H1 (cell line): ENCODE results near the gene KDM2A. TPM values are rescaled to one million over a fixed set of nuclear protein-coding genes. Genes with fewer than 3 reads are reported as not detected.

Experiments used
- BRCA1 ChIP-seq: IDR thresholded peaks from 2 replicates; pipeline ENCODE4 v1.6.1; 2012; ENCODE audit warnings: low read depth, low read length, improper control_type of control experiment
- CHD7 ChIP-seq: fragments of 300-600 bp; sonication (generic); IDR thresholded peaks from 2 replicates; pipeline ENCODE4 v1.7.1; 2012; ENCODE audit warnings: low read length, moderate library complexity, mild to moderate bottlenecking, inconsistent platforms; ENCODE audit not compliant: insufficient replicate concordance
- CREB1 ChIP-seq: IDR thresholded peaks from 2 replicates; pipeline ENCODE4 v1.6.1; 2012; ENCODE audit warnings: inconsistent platforms
- FOSL1 ChIP-seq: IDR thresholded peaks from 2 replicates; pipeline ENCODE4 v1.6.1; 2011; ENCODE audit warnings: mild to moderate bottlenecking, low read depth, low read length, moderate library complexity; ENCODE audit not compliant: insufficient read depth
- GTF2F1 ChIP-seq: IDR thresholded peaks from 2 replicates; pipeline ENCODE4 v1.6.1; 2012; ENCODE audit warnings: low read depth, low read length, improper control_type of control experiment, borderline replicate concordance
- RBBP5 ChIP-seq: IDR thresholded peaks from 2 replicates; pipeline ENCODE4 v1.7.1; 2012; ENCODE audit warnings: low read depth, mild to moderate bottlenecking, inconsistent platforms, low read length, moderate library complexity, borderline replicate concordance
- SP2 ChIP-seq: IDR thresholded peaks from 2 replicates; pipeline ENCODE4 v1.6.1; 2012; ENCODE audit warnings: mild to moderate bottlenecking, low read length, inconsistent platforms
- TAF7 ChIP-seq: optimal IDR thresholded peaks from 2 replicates; pipeline ENCODE3; 2011; ENCODE audit warnings: low read depth, mild to moderate bottlenecking, inconsistent platforms, low read length, moderate library complexity, borderline replicate concordance
- TEAD4 ChIP-seq: IDR thresholded peaks from 2 replicates; pipeline ENCODE4 v1.6.1; 2012; ENCODE audit warnings: low read depth, low read length, inconsistent platforms, mixed read lengths
- polyA plus RNA-seq, 7 experiments: library from polyadenylated mRNA; depleted of rRNA in 3 of 7; stranded (reverse) in 5 of 7; unstranded in 2 of 7; fragments of >200 nt in 5 of 7; fragments of 200-250 nt in 2 of 7; gene quantifications; 1 replicate in 5 of 7; 2 replicates in 1 of 7; 4 replicates in 1 of 7; pipeline versions ENCODE4 v1.2.1 to v1.2.3, GENCODE V29; 2011 to 2013; ENCODE audit warnings: missing spikeins in 2 of 7, mixed read lengths in 2 of 7
- total RNA-seq: library from RNA; stranded (reverse); fragmentation: NEBNext Ultra II Directional; extraction: Animal tissue kit (Norgen Biotek cat#: 25700); gene quantifications from 2 replicates; pipeline ENCODE4 v1.2.1, GENCODE V29; 2021

Gene KDM2A
- total and polyA plus RNA-seq, 2 of the 8 experiments (the other 6 are each of a cell fraction or from before 2014, with no cell fraction given): 55.4 to 66.2 TPM

- TF ChIP-seq CHD7 (no peak), TAF7 (no peak), FOSL1 (no peak), RBBP5 (no peak), CREB1 (no peak), TEAD4 (no peak), GTF2F1 (no peak), BRCA1 (no peak), SP2 (no peak)
Observed at GRCh38 chr11:67299471-67300191, 180.6 kb downstream of the KDM2A start (continued).
